B cell (primary cell): Measurements from ENCODE around the gene PHACTR3. TPM values are rescaled to one million over a fixed set of nuclear protein-coding genes. Genes with fewer than 3 reads are reported as not detected.

Experiments
- ATAC-seq: fragments of 200-7000 bp; cut with Tn5 transposase; one replicate; pipeline ENCODE4 v1.10.0; 2021; ENCODE audit warnings: low read depth, mild to moderate bottlenecking, moderate number of reproducible peaks, moderate library complexity
- CTCF ChIA-PET: fragments of 350-600 bp; sonication (Branson Sonifier 250); formaldehyde crosslinking; loops from one replicate; lab custom pipeline; 2021; ENCODE audit warnings: antibody characterized with exemption, inconsistent platforms; lab: Charles Lee
- POLR2A ChIA-PET: fragments of 350-600 bp; sonication (Branson Sonifier 250); formaldehyde crosslinking; loops from one replicate; lab custom pipeline; 2021; ENCODE audit warnings: antibody characterized with exemption; lab: Charles Lee
- DNase-seq: peaks from one replicate; pipeline ENCODE4 v3.0.0; 2013
- H2AFZ ChIP-seq: 2 replicates; pipeline ENCODE4 v1.6.1; 2012; ENCODE audit warnings: mild to moderate bottlenecking, low read depth, low read length; ENCODE audit not compliant: insufficient read depth, poor library complexity, severe bottlenecking
- H3K27ac ChIP-seq, 2 donors: 1 replicate in 1 of 2; 2 replicates in 1 of 2; pipeline ENCODE4 v1.5.1; 2012 to 2013; ENCODE audit warnings: low read length in 2 of 2, mild to moderate bottlenecking in 2 of 2, moderate library complexity in 1 of 2
- H3K27me3 ChIP-seq, 4 experiments: fragments of 200-600 bp in 1 of 4; sonication (generic) in 1 of 4; replicated peaks in 1 of 4; 1 replicate in 2 of 4; 2 replicates in 2 of 4; pipeline versions ENCODE4 v1.6.1 to v1.7.0; 2013 to 2016; ENCODE audit warnings: low read length in 3 of 4, mild to moderate bottlenecking in 2 of 4, mixed read lengths in 1 of 4, moderate library complexity in 1 of 4; ENCODE audit not compliant: insufficient read depth in 4 of 4, control insufficient read depth in 3 of 4; ENCODE audit errors: control extremely low read depth in 1 of 4
- H3K36me3 ChIP-seq, 2 experiments: replicated peaks in 1 of 2; 1 replicate in 1 of 2; 2 replicates in 1 of 2; pipeline versions ENCODE4 v1.6.1 to v1.7.1; 2013; ENCODE audit warnings: low read length in 1 of 2; ENCODE audit not compliant: insufficient read depth in 2 of 2, control insufficient read depth in 1 of 2; ENCODE audit errors: control extremely low read depth in 1 of 2, extremely low read depth in 1 of 2
- H3K4me1 ChIP-seq, 2 donors: fragments of 200-600 bp in 1 of 2; sonication (generic) in 1 of 2; 1 replicate in 1 of 2; 2 replicates in 1 of 2; pipeline versions ENCODE4 v1.5.1 to v1.6.1; 2013 to 2017; ENCODE audit warnings: low read length in 2 of 2; ENCODE audit not compliant: control insufficient read depth in 2 of 2, insufficient read depth in 2 of 2
- H3K4me2 ChIP-seq: replicated peaks from 2 replicates; pipeline ENCODE3; 2012; ENCODE audit warnings: mild to moderate bottlenecking, low read depth, low read length; ENCODE audit not compliant: poor library complexity, severe bottlenecking
- H3K4me3 ChIP-seq, 5 experiments: fragments of 200-600 bp in 1 of 5; sonication (generic) in 1 of 5; 1 replicate in 3 of 5; 2 replicates in 2 of 5; pipeline versions ENCODE4 v1.5.1 to v1.7.0; 2011 to 2016; ENCODE audit warnings: low read length in 4 of 5, mild to moderate bottlenecking in 4 of 5, low read depth in 2 of 5, control low read depth in 1 of 5, moderate library complexity in 1 of 5; ENCODE audit not compliant: insufficient read depth in 1 of 5; ENCODE audit errors: control extremely low read depth in 1 of 5, extremely low read depth in 1 of 5
- H3K79me2 ChIP-seq: fragments of 200-600 bp; sonication (generic); one replicate; pipeline ENCODE4 v1.6.0; 2016; ENCODE audit warnings: low read length; ENCODE audit not compliant: control insufficient read depth, insufficient read depth
- H3K9ac ChIP-seq: fragments of 200-600 bp; sonication (generic); 2 replicates; pipeline ENCODE4 v1.6.1; 2017; ENCODE audit warnings: mild to moderate bottlenecking, low read length, moderate library complexity
- H3K9me3 ChIP-seq, 3 donors: one replicate each; pipeline versions ENCODE4 v1.6.1 to v1.7.1; 2013; ENCODE audit warnings: low read length in 2 of 3; ENCODE audit not compliant: control insufficient read depth in 2 of 3, insufficient read depth in 1 of 3; ENCODE audit errors: control extremely low read depth in 1 of 3
- H4K20me1 ChIP-seq: 2 replicates; pipeline ENCODE4 v1.6.0; 2012; ENCODE audit warnings: mild to moderate bottlenecking, low read length; ENCODE audit not compliant: insufficient read depth, control insufficient read depth, poor library complexity, severe bottlenecking
- H3K27ac Mint-ChIP-seq: one replicate; pipeline ENCODE4 v1.8.0; 2021; ENCODE audit warnings: mixed read lengths
- H3K27me3 Mint-ChIP-seq: one replicate; pipeline ENCODE4 v1.8.0; 2021; ENCODE audit warnings: mixed read lengths
- H3K4me1 Mint-ChIP-seq: one replicate; pipeline ENCODE4 v1.8.0; 2021; ENCODE audit warnings: mixed read lengths
- H3K4me3 Mint-ChIP-seq: one replicate; pipeline ENCODE4 v1.8.0; 2021; ENCODE audit warnings: mixed read lengths
- H3K9me3 Mint-ChIP-seq: one replicate; pipeline ENCODE4 v1.8.0; 2022; ENCODE audit warnings: mixed read lengths; ENCODE audit not compliant: insufficient read depth
- CTCF ChIP-seq: fragments of 200-600 bp; IDR thresholded peaks from one replicate; pipeline ENCODE4 v1.8.0; 2022; ENCODE audit warnings: antibody characterized with exemption, mild to moderate bottlenecking
- EZH2 ChIP-seq: IDR thresholded peaks from 2 replicates; pipeline ENCODE4 v1.6.1; 2012; ENCODE audit warnings: borderline replicate concordance, low read depth, mild to moderate bottlenecking, moderate library complexity, low read length; ENCODE audit not compliant: insufficient read depth, poor library complexity, severe bottlenecking
- WGBS: methylation state at CpG from one replicate; pipeline ENCODE4 v1.1.5; 2013; ENCODE audit warnings: missing lambda C conversion rate; ENCODE audit not compliant: insufficient coverage; 5-methylcytosine and 5-hydroxymethylcytosine counted together
- intact Hi-C: fragments of 100-400 bp; cut with micrococcal nuclease; formaldehyde crosslinking; loops from one replicate; pipeline ENCODE4 v1.10.0; 2022
- polyA plus RNA-seq: library from polyadenylated mRNA; depleted of rRNA; stranded (reverse); fragments of >200 nt; gene quantifications from 2 replicates; pipeline ENCODE4 v1.2.3, GENCODE V29; 2012
- total RNA-seq, 2 donors: library from RNA; stranded (reverse); fragments of 120-200 nt in 1 of 2; gene quantifications; 1 replicate in 1 of 2; 2 replicates in 1 of 2; pipeline versions ENCODE4 v1.2.3 to v1.2.4, GENCODE V29; 2013 to 2022

PHACTR3 gene
- total and polyA plus RNA-seq, 2 donors (not counting 1 experiment from before 2014, with no cell fraction given), result not detected

- Mint-ChIP-seq H3K9me3 (no peaks in the 10 kb centered on the region), H3K27ac (no peak overlapping the region), H3K27me3 (peaks cover 31% of the 10 kb centered on the region), H3K4me3 (no peak overlapping the region), H3K4me1 (no peaks in the 10 kb centered on the region)
- Histone ChIP-seq H3K79me2 (no peaks in the 10 kb centered on the region), H3K4me3 (no peak overlapping the region), H3K36me3 (no peaks in the 10 kb centered on the region), H3K9me3 (no peaks in the 10 kb centered on the region), H4K20me1 (no peaks in the 10 kb centered on the region), H3K27me3 (peaks cover 0 to 11% (median 3%) of the 10 kb centered on the region in 4 experiments), H2AFZ (no peak overlapping the region), H3K4me1 (no peaks in the 10 kb centered on the region), H3K9ac (no peak overlapping the region), H3K27ac (no peak overlapping the region), H3K4me2 (no peak overlapping the region)
- ChIA-PET CTCF (interaction anchor here (0.8 kb wide), 1 partner anchor 26 kb away, joined by 3 read pairs; no protein-coding TSS in a partner anchor), POLR2A (no interaction called here)
- DNase-seq, result no peak
- 88% methylated on average over 4 of the region's 5 CpGs for WGBS
- TF ChIP-seq CTCF, result no peak
- TF ChIP-seq EZH2, result no peak
- no peak for ATAC-seq
- intact Hi-C loops, result no loop called here
These were observed 7.7 kb upstream of the PHACTR3 start for GRCh38 chr20:59596690-59597089.

GRCh38 chr20:59597240-59597639 is 7.1 kb upstream of the PHACTR3 start:
- DNase-seq (no peak), ATAC-seq (no peak)
- TF ChIP-seq EZH2, result no peak
- no peak for TF ChIP-seq CTCF
- Histone ChIP-seq H3K4me3 (no peak overlapping the region), H3K27me3 (peaks cover 0 to 11% (median 3%) of the 10 kb centered on the region in 4 experiments), H3K4me2 (no peak overlapping the region), H3K79me2 (no peaks in the 10 kb centered on the region), H3K9me3 (no peaks in the 10 kb centered on the region), H3K36me3 (no peaks in the 10 kb centered on the region), H2AFZ (no peak overlapping the region), H3K27ac (no peak overlapping the region), H3K4me1 (no peaks in the 10 kb centered on the region), H4K20me1 (no peaks in the 10 kb centered on the region), H3K9ac (no peak overlapping the region)
- no CpG with 5 or more reads among the region's 1 CpG for WGBS
- Mint-ChIP-seq H3K4me3 (no peak overlapping the region), H3K9me3 (no peaks in the 10 kb centered on the region), H3K27ac (no peak overlapping the region), H3K4me1 (no peaks in the 10 kb centered on the region), H3K27me3 (peaks cover 36% of the 10 kb centered on the region)
- intact Hi-C loops, result no loop called here
- CTCF ChIA-PET, result interaction anchor here (1.3 kb wide), 2 partner anchors 15 to 16 kb away, joined by 3 to 4 read pairs; no protein-coding TSS in a partner anchor
- POLR2A ChIA-PET, result no interaction called here
